IPS DF 6.9 (cell line): ENCODE data around the gene FBLN1.
"Not testable (repeated sequence)": the region's sequence is repeated elsewhere in the genome, so short reads cannot be mapped to it uniquely, and the experiment has no call there.

Experiments
- DNase-seq: peaks from one replicate; pipeline ENCODE4 v3.0.0-alpha.2; 2013; ENCODE audit warnings: low read depth, low spot score
- H3K27ac ChIP-seq: one replicate; pipeline ENCODE4 v1.5.1; 2013; ENCODE audit warnings: low read length, control low read depth
- H3K27me3 ChIP-seq: 2 replicates; pipeline ENCODE4 v1.6.1; 2013; ENCODE audit warnings: mild to moderate bottlenecking, low read length; ENCODE audit not compliant: control insufficient read depth, insufficient read depth
- H3K36me3 ChIP-seq: 2 replicates; pipeline ENCODE4 v1.6.1; 2013; ENCODE audit warnings: low read length; ENCODE audit not compliant: control insufficient read depth, insufficient read depth
- H3K4me1 ChIP-seq: 2 replicates; pipeline ENCODE4 v1.6.1; 2013; ENCODE audit warnings: low read length; ENCODE audit not compliant: control insufficient read depth, insufficient read depth
- H3K4me3 ChIP-seq: 2 replicates; pipeline ENCODE4 v1.5.1; 2013; ENCODE audit warnings: mild to moderate bottlenecking, low read length
- H3K9me3 ChIP-seq: 2 replicates; pipeline ENCODE4 v1.6.1; 2013; ENCODE audit warnings: low read length, inconsistent platforms; ENCODE audit not compliant: control insufficient read depth, insufficient read depth
- WGBS: extraction: QIAGEN DNeasy Blood & Tissue Kit; methylation state at CpG from one replicate; pipeline ENCODE4 v1.1.7; 2013; ENCODE audit warnings: mixed read lengths, missing lambda C conversion rate; ENCODE audit not compliant: insufficient read length, insufficient coverage; 5-methylcytosine and 5-hydroxymethylcytosine counted together

Gene FBLN1

DNA sequence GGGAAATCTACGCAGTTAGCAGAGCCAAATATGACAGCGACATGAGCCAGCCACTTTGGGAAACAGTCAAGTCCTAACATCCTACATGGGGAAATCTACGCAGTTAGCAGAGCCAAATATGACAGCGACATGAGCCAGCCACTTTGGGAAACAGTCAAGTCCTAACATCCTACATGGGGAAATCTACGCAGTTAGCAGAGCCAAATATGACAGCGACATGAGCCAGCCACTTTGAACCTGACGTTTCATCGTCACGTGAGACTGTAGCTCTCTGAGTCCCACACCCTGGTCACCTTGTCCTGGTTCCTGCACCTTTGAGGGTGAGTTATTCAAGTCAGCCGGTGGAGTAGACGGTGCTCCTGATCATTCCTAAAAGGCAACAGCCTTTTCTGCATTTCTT, 105.4 kb downstream of the FBLN1 start:
- H3K27me3 ChIP-seq, H3K4me1 ChIP-seq, H3K4me3 ChIP-seq, H3K9me3 ChIP-seq, H3K36me3 ChIP-seq, H3K27ac ChIP-seq, DNase-seq: not testable (repeated sequence)
- no CpG with 5 or more reads among the region's 11 CpGs for WGBS

DNA sequence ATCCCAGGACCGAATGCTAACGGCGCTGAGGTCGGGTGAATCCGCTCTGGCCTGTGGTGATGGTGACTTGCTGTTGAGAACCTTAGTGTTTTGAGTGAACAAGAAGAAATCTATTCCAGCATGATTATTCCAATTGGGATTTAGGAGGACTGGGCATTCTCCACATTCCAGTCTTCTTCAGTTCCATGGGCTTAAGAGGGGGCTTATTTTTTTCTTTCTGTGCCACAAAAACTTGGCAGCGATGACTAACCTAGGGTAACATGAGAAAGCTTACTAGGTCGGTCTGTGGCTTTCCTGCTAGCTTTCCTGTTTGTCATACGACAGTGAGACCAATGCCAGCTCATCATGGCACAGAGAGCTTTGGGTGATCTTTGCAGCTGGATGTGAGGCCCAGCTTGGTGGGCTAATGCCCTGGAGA, 106.1 kb downstream of the FBLN1 start:
- H3K27ac ChIP-seq = no peak overlapping the region

DNA sequence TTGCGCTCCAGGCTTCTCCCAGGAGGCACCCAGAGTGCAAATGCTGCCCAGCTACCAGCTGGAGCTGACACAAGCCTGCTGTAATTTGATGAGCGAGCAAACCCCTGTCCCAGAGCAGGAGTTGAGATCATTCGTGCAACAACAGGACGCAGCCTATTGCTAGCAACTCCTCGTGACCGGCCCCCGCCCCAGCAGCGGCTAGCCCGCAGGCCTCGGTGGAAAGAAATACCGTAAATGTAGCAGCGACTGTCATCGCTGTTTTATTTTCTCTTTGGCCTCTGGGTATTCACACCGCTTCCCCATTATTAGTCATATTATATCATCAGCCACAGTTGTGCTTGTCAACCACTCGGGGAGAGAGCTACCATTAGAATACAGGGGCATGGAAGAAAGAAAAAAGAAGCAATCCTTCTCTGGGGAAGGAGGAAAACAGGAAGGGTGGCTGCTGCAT, 109.8 kb downstream of the FBLN1 start:
- no peak for DNase-seq
- Histone ChIP-seq H3K4me1 (no peaks in the 10 kb centered on the region), H3K27ac (no peak overlapping the region), H3K27me3 (no peaks in the 10 kb centered on the region), H3K36me3 (no peaks in the 10 kb centered on the region), H3K9me3 (no peaks in the 10 kb centered on the region), H3K4me3 (no peak overlapping the region)
- WGBS = no CpG with 5 or more reads among the region's 15 CpGs

More for the DNA sequence above, 106.1 kb downstream of the FBLN1 start:
- DNase-seq = no peak
- Histone ChIP-seq H3K9me3 (no peaks in the 10 kb centered on the region), H3K36me3 (no peaks in the 10 kb centered on the region), H3K27me3 (no peaks in the 10 kb centered on the region), H3K4me3 (no peak overlapping the region), H3K4me1 (no peaks in the 10 kb centered on the region)
- WGBS = no CpG with 5 or more reads among the region's 8 CpGs

DNA sequence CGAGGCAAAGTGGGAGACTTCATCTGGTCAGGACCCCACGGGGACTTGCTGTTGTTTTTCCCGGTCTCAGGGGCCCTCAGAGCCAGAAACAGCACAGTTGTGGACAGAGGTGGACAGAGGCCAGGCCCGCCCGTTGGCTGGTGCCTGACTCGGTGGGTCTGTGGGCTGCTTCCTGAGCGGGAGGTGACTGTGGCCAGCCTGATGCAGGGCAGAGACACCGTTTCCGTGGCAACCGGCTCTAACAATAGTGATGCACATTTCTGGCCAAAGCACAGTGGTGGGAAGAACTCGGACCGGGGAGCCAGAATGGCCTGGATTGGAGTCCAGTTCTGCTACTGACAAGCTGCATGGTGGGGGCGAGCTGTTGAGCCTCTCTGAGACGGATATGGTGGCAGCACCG, 110.3 kb downstream of the FBLN1 start:
- DNase-seq = no peak
- WGBS = no CpG with 5 or more reads among the region's 15 CpGs
- Histone ChIP-seq H3K27ac (no peak overlapping the region), H3K4me1 (no peaks in the 10 kb centered on the region), H3K36me3 (no peaks in the 10 kb centered on the region), H3K9me3 (no peaks in the 10 kb centered on the region), H3K4me3 (no peak overlapping the region), H3K27me3 (no peaks in the 10 kb centered on the region)

DNA sequence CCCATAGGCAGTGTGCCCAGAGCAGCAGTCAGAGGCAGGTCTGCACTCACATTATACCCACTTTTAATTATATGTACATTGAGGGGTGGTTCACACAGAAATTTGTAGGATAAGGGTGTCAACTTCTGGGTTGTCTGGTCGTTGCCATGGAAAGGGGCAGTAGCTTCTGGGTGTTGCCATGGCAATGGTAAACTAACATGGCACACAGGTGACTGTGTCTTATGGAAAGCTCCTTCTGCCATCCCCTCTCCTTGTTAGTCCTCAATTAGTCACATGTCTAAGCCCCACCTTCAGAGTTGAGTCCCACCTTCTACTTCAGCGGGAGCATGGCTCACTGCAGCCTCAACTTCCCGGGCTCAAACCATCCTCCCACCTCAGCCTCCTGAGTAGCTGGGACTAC, 112.7 kb downstream of the FBLN1 start:
- no peak for DNase-seq
- no CpG with 5 or more reads among the region's 3 CpGs for WGBS

DNA sequence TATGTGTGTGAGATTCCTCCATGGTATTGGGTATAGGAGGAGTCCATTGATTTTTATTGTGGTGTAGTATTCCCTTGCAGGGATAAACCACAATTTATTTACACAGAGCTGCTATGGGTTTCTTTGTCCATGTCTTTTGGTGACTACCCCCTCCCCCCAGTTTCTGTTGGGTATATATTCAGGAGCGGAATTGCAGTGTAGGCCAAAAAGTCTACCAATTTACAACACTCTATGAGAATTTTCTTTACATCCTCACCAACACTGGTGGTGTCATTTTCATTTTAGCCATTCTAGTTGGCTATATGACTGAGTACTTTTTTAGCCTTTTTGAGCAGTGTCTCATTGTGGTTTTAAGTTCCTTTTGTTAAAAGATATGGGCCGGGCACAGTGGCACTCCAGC, 113.7 kb downstream of the FBLN1 start:
- H3K36me3 ChIP-seq = no peaks in the 10 kb centered on the region
- H3K27me3 ChIP-seq = no peaks in the 10 kb centered on the region
- no peaks in the 10 kb centered on the region for H3K9me3 ChIP-seq
- H3K4me1 ChIP-seq = no peaks in the 10 kb centered on the region
- WGBS = no CpG with 5 or more reads among the region's 2 CpGs
- no peak overlapping the region for H3K27ac ChIP-seq
- no peak for DNase-seq
- H3K4me3 ChIP-seq = no peak overlapping the region

More for the DNA sequence above, 112.7 kb downstream of the FBLN1 start:
- H3K9me3 ChIP-seq = no peaks in the 10 kb centered on the region
- no peak overlapping the region for H3K4me3 ChIP-seq
- H3K27me3 ChIP-seq = no peaks in the 10 kb centered on the region
- no peaks in the 10 kb centered on the region for H3K4me1 ChIP-seq
- H3K27ac ChIP-seq = no peak overlapping the region
- no peaks in the 10 kb centered on the region for H3K36me3 ChIP-seq

DNA sequence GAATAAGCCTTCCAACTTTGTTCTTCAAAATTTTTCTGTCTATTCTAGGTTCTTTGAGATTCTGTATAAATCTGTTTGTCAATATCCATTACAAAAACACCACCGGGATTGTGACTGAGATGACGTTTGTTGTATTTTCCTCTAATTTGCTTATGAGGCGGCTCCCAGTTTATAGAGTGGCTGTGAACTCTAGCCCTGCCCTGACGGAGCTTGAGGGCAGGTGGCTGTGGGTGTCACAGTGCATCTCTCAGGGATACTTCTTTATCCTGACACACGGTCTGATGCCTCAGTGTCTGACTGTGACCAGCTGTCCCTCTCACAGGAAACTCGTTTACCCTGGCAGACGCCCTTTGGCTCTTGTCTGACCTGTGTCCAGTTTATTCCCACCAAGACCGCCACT, 115.3 kb downstream of the FBLN1 start:
- H3K27me3 ChIP-seq = no peaks in the 10 kb centered on the region
- no peaks in the 10 kb centered on the region for H3K9me3 ChIP-seq
- no CpG with 5 or more reads among the region's 8 CpGs for WGBS
- H3K4me1 ChIP-seq = no peaks in the 10 kb centered on the region
- H3K36me3 ChIP-seq = no peaks in the 10 kb centered on the region
- H3K4me3 ChIP-seq = no peak overlapping the region
- DNase-seq = no peak
- H3K27ac ChIP-seq = no peak overlapping the region

DNA sequence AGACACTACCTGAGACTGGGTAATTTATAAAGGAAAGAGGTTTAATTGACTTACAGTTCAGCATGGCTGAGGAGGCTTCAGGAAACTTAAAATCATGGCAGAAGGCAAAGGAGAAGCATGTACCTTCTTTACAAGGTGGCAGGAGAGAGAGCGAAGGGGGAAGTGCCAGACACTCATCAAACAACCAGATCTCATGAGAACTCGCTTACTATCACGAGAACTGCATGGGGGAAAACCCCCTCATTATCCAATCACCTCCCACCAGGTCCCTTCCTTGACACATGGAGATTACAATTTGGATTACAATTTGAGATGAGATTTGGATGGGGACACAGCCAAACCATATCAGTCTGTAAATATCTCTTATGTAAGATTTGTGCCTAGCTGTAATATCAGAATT, 118.0 kb downstream of the FBLN1 start:
- no CpG with 5 or more reads among the region's 3 CpGs for WGBS
- no peaks in the 10 kb centered on the region for H3K9me3 ChIP-seq
- H3K4me1 ChIP-seq = no peaks in the 10 kb centered on the region
- no peaks in the 10 kb centered on the region for H3K36me3 ChIP-seq
- no peaks in the 10 kb centered on the region for H3K27me3 ChIP-seq
- H3K4me3 ChIP-seq = no peak overlapping the region
- no peak overlapping the region for H3K27ac ChIP-seq
- no peak for DNase-seq

DNA sequence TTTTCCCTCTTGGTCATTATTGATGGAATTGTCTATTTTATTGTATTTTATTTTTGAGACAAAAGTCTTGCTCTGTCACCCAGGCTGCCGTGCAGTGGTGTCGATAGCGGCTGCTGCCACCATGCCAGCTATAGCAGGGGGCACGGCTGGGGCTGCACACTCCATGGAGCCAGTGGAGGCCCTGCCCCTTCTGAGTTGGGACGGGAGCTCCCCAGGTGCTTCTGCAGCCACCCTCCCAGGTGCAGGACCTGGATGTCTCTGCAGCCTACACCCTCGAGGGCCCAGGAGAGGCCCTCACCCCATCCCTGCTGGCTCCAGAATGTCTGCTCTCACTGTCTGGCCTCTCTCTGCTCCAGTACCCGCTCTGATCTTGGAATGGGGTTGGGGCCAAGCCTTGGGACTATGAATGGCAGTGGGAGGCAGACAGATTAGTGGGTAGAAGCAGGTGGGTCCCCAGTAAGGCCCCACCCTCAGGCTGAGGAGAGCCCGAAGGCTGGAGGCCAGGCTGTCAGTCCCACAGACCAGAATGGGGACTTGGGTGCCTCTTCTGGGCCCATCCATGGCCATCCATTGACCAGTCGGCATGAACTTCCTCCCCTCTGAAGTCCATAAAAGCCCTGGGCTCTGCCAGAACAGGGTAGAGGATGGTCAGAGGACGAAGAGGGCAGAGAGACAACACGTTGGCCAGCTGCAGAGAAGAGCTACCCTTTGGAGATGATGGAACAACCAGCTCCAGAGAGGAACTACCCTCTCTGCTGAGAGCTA, 119.3 kb downstream of the FBLN1 start:
- no CpG with 5 or more reads among the region's 11 CpGs for WGBS
- no peaks in the 10 kb centered on the region for H3K36me3 ChIP-seq
- no peak for DNase-seq
- no peaks in the 10 kb centered on the region for H3K27me3 ChIP-seq
- H3K27ac ChIP-seq = no peak overlapping the region
- H3K4me3 ChIP-seq = no peak overlapping the region
- no peaks in the 10 kb centered on the region for H3K4me1 ChIP-seq
- H3K9me3 ChIP-seq = no peaks in the 10 kb centered on the region

DNA sequence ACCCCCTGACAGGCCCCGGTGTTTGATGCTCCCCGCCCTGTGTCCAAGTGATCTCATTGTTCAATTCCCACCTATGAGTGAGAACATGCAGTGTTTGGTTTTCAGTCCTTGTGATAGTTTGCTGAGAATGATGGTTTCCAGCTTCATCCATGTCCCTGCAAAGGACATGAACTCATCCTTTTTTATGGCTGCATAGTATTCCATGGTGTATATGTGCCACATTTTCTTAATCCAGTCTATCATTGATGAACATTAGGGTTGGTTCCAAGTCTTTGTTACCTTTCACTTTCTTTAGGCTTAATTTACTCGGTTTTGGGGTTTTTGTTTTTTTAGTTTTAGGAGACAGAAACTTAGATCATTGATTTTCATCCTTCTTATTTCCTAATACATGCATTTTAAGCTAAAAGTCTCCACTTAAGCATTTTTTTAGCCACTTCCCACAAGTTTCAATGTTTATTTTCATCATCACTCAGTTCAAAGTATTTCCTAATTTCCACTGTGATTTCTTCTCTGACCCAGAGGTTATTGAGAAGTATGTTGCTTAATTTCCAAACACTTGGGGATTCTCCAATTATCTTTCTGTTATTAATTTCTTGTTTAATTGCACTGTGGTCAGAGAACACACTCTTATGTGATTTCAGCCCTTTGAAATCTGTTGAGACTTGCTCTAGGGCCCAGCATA, 120.9 kb downstream of the FBLN1 start:
- H3K4me3 ChIP-seq, H3K27me3 ChIP-seq, H3K9me3 ChIP-seq, H3K4me1 ChIP-seq, H3K27ac ChIP-seq, H3K36me3 ChIP-seq, DNase-seq: not testable (repeated sequence)
- WGBS = no CpG with 5 or more reads among the region's 3 CpGs
